Renal cortical epithelial cell (primary cell): ENCODE measurements around the gene FHOD3. TPM values are rescaled to one million over a fixed set of nuclear protein-coding genes. Genes with fewer than 3 reads are reported as not detected.
"Not testable (repeated sequence)": the region's sequence is repeated elsewhere in the genome, so short reads cannot be mapped to it uniquely, and the experiment has no call there.

ENCODE experiments used
- DNase-seq: peaks from one replicate; pipeline ENCODE4 v3.0.0-alpha.2; 2011; ENCODE audit warnings: low read depth
- total RNA-seq: library from RNA; depleted of rRNA; stranded (reverse); fragments of >200 nt; gene quantifications from 2 replicates; pipeline ENCODE4 v1.2.3, GENCODE V29; 2014

The FHOD3 gene
- total RNA-seq, 1 donor from 2014 or later: 117 TPM

GRCh38 chr18:36782710-36783109 is 485.2 kb downstream of the FHOD3 start:
- DNase-seq: no peak

- no peak for DNase-seq
Measured at GRCh38 chr18:36783792-36784191, 486.3 kb downstream of the FHOD3 start.

GRCh38 chr18:36786686-36787085 is 489.2 kb downstream of the FHOD3 start:
- DNase-seq: peak; percentile 96

GRCh38 chr18:36792634-36793283 is 495.2 kb downstream of the FHOD3 start:
- DNase-seq: no peak

- no peak for DNase-seq
Measured at GRCh38 chr18:36798738-36799473, 501.4 kb downstream of the FHOD3 start.

- DNase-seq: no peak
Measured at GRCh38 chr18:36805105-36805504, 507.6 kb downstream of the FHOD3 start.

- no peak for DNase-seq
Measured at GRCh38 chr18:36808681-36809080, 511.2 kb downstream of the FHOD3 start.

- DNase-seq: peak; percentile 72
Measured at GRCh38 chr18:36809590-36810381, 512.3 kb downstream of the FHOD3 start.

GRCh38 chr18:36811430-36811829 is 513.9 kb downstream of the FHOD3 start:
- DNase-seq: peak; percentile 26

GRCh38 chr18:36811955-36812354 is 514.4 kb downstream of the FHOD3 start:
- no peak for DNase-seq

- no peak for DNase-seq
Measured at GRCh38 chr18:36812678-36813077, 515.2 kb downstream of the FHOD3 start.

GRCh38 chr18:36813101-36813775 is 515.7 kb downstream of the FHOD3 start:
- no peak for DNase-seq

GRCh38 chr18:36813824-36814223 is 516.3 kb downstream of the FHOD3 start:
- DNase-seq: no peak

- no peak for DNase-seq
Measured at GRCh38 chr18:36814994-36815393, 517.5 kb downstream of the FHOD3 start.

GRCh38 chr18:36816096-36816495 is 518.6 kb downstream of the FHOD3 start:
- DNase-seq: not testable (repeated sequence)

- no peak for DNase-seq
Measured at GRCh38 chr18:36817039-36817438, 519.5 kb downstream of the FHOD3 start.

- no peak for DNase-seq
Measured at GRCh38 chr18:36818652-36819051, 521.1 kb downstream of the FHOD3 start.

GRCh38 chr18:36819621-36820020 is 522.1 kb downstream of the FHOD3 start:
- DNase-seq: no peak

- no peak for DNase-seq
Measured at GRCh38 chr18:36821681-36822080, 524.2 kb downstream of the FHOD3 start.

- DNase-seq: no peak
Measured at GRCh38 chr18:36825526-36825925, 528.0 kb downstream of the FHOD3 start.

- DNase-seq: no peak
Measured at GRCh38 chr18:36826556-36826955, 529.0 kb downstream of the FHOD3 start.

GRCh38 chr18:36828157-36828629 is 530.7 kb downstream of the FHOD3 start:
- peak; percentile 84 for DNase-seq
